ENCODE measurements around the gene WBP1.

WBP1 gene

DNA sequence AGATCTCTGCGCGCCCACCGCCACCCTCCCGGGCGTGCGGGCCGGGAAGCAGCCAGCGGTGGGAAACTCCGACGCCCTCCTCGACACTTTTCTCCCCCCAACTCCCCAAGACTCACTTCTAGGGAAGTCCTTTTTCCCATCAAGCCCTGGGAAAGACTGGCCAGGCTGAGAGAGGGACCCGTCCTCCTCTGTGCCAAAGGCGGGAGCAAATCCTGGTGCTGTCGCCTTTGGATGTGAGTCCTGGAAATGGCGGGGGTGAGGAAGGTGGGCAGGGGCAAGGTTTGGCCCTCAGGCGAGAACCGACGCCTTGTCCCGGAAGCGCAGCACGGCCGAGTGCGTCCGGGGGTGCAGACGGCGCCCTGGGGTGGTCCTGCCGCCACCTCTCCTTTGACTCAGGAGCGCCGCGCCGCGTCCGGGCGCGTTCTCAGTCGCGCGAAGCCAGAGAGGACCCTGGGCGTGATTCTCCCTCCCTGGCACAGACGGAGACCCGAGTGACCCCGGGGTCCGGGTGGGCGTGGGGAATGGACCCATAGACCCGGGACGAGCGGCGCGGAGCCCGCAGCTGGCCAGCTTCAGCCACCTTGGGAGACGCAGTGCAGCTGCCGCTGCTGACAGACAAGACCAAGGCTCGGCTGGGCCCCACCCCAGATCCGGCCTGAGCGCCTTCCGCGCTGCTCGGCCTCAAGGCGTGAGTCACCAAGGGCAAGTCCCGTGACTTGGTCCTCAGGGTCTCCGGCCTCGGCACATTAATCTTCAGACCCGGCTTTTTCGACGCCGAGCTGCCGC lies 44.7 kb downstream of the WBP1 start:
- DNase-seq (ENCODE audit: low read depth in 2 of 2) = no peak

- DNase-seq (ENCODE audit: low read depth in 2 of 2) = no peak
Observed at GRCh38 chr2:74503506-74504475, 45.6 kb downstream of the WBP1 start.

- DNase-seq (ENCODE audit: low read depth in 2 of 2) = no peak
Observed at GRCh38 chr2:74504591-74504990, 46.4 kb downstream of the WBP1 start.

- no peak for DNase-seq (ENCODE audit: low read depth in 2 of 2)
Observed at GRCh38 chr2:74505448-74506246, 47.4 kb downstream of the WBP1 start.

DNA sequence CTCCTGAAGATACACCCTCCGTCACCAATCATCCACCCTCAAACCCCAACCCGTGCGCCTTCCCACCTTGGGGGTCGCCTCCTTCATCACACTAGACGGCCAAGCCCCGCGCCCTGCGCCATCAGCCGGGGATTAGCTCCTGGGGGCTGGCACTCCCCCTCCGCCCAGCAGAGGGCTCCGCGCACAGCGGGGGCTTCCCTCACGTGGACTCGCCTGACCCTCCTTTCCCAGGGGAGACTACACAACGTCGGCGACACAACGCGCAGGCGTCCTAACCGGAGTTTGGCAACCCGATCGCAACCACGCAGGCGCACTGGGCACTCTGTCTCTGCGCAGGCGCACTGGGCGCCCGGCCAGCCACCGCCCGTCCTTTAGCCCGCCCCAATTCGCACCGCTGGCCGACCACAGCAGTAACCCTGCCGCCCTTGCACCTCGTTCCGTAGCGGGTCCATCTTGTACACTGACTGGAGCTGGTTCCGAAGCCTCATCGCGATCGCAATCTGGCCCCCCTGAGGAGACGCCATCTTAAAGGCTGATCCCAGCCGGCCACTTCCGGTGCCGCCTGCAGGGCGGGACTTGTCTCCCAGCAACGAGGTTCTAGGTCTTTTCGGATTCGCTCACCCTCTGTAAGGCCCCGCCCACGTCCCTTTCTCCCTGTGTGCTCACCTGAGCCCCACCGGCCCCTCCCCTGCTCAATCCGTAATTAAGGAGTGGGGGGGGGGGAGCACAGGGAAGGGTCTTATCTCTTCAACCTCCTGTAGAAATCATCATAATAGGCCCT lies 49.1 kb downstream of the WBP1 start, which contains the start of gene PCGF1:
PCGF1 (minus strand) TSS at position 551 of the 781 bp plus-strand sequence; CDS start at position 524, 27 bp downstream.
- peak; percentile 95 for DNase-seq (ENCODE audit: low read depth in 2 of 2)

GRCh38 chr2:74507926-74508520 lies 49.8 kb downstream of the WBP1 start:
- peak; percentile 75 to 78 for DNase-seq (ENCODE audit: low read depth in 2 of 2)

DNA sequence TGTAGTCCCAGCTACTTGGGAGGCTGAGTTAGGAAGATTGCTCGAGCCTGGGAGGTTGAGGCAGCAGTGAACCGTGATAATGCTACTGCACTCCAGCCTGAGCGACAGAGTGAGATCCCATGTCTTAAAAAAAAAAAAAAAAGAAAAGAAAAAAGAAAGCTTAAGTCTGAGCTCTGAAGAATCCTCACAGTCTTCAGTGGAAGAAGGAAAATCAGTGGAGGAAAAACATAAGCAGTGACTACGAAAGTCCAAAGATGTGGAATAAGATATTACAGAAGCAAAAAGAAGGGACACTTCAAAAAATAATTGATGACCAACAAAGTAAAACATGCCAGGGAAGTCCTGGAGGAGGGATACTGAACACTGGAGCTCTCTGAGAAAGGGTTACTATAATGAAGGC lies 52.0 kb downstream of the WBP1 start:
- DNase-seq (ENCODE audit: low read depth in 2 of 2) = no peak

Data from fibroblast of skin of left biceps (primary cell).